HepG2 (cell line): ENCODE data around the gene CES2. TPM values are rescaled to one million over a fixed set of nuclear protein-coding genes. Genes with fewer than 3 reads are reported as not detected.
A peak's percentile ranks its signal among the peaks of the same experiment; 100 is the strongest.

ENCODE experiments used
- ARID3A ChIP-seq: IDR thresholded peaks from 2 replicates; pipeline ENCODE4 v1.6.1; 2012; ENCODE audit warnings: low read depth, low read length, improper control_type of control experiment
- PAF1 ChIP-seq: IDR thresholded peaks from 2 replicates; pipeline ENCODE4 v1.6.1; 2016; ENCODE audit warnings: missing genetic modification reagents, missing compliant biosample characterization
- PHF8 ChIP-seq: sonication (generic); formaldehyde crosslinking; IDR thresholded peaks from 2 replicates; pipeline ENCODE4 v1.5.0; 2020; ENCODE audit warnings: missing genetic modification reagents
- PTBP1 ChIP-seq: fragments of 200-400 bp; formaldehyde crosslinking; IDR thresholded peaks from 2 replicates; pipeline ENCODE4 v1.6.1; 2018; ENCODE audit warnings: low read length, low read depth; ENCODE audit not compliant: poor library complexity, severe bottlenecking
- RAD51 ChIP-seq: fragments of 450-650 bp; IDR thresholded peaks from 2 replicates; pipeline ENCODE4 v1.6.1; 2016; ENCODE audit warnings: borderline replicate concordance
- TBX2 ChIP-seq: sonication (generic); formaldehyde crosslinking; IDR thresholded peaks from 2 replicates; pipeline ENCODE4 v1.5.0; 2020; ENCODE audit warnings: missing genetic modification reagents, mild to moderate bottlenecking, borderline replicate concordance
- ZNF318 ChIP-seq: sonication (generic); formaldehyde crosslinking; IDR thresholded peaks from 2 replicates; pipeline ENCODE4 v1.4.0; 2020; ENCODE audit warnings: mild to moderate bottlenecking, missing genetic modification reagents
- ZNF552 ChIP-seq: sonication (generic); formaldehyde crosslinking; IDR thresholded peaks from 2 replicates; pipeline ENCODE4 v1.9.0; 2022; ENCODE audit warnings: missing genetic modification reagents, mild to moderate bottlenecking, borderline replicate concordance
- polyA plus RNA-seq, 8 experiments: library from polyadenylated mRNA; depleted of rRNA in 3 of 8; stranded (reverse) in 7 of 8; unstranded in 1 of 8; fragments of >200 nt; fragmentation: Illumina TruSeq in 4 of 8; extraction: Trizol in 4 of 8; gene quantifications; 2 replicates each; pipeline versions ENCODE4 v1.2.1 to v1.2.3, GENCODE V29; 2011 to 2016; ENCODE audit warnings: low read depth in 4 of 8, missing spikeins in 1 of 8, mixed read lengths in 1 of 8; ENCODE audit not compliant: insufficient read depth in 1 of 8
- total RNA-seq, 5 experiments: library from RNA; depleted of rRNA; stranded (reverse); fragments of >200 nt; fragmentation: Illumina TruSeq; extraction: Trizol; gene quantifications; 2 replicates each; pipeline ENCODE4 v1.2.3, GENCODE V29; 2016; ENCODE audit warnings: low read depth in 1 of 5
- TF ChIP-seq, protein P1 (sequence below): sonication (generic); formaldehyde crosslinking; IDR thresholded peaks from 2 replicates; pipeline ENCODE4 v1.5.0; 2020; ENCODE audit warnings: mild to moderate bottlenecking, missing genetic modification reagents, borderline replicate concordance
- TF ChIP-seq, protein P2 (sequence below): sonication (generic); formaldehyde crosslinking; IDR thresholded peaks from 2 replicates; pipeline ENCODE4 v1.4.0; 2020; ENCODE audit warnings: missing genetic modification reagents, borderline replicate concordance

The CES2 gene
- total and polyA plus RNA-seq, 2 of the 13 experiments (the other 11 are each of a cell fraction or from before 2014, with no cell fraction given), result 50.6 to 63.8 TPM

GRCh38 chr16:66928702-66929388 is 6.5 kb upstream of the CES2 start (continued):
- TF ChIP-seq ZNF318 (no peak), PTBP1 (no peak), PHF8 (CRISPR knock-in tag) (no peak), ARID3A (no peak), PAF1 (no peak), TBX2 (no peak), RAD51 (no peak), ZNF552 (CRISPR knock-in tag) (no peak)
- TF ChIP-seq, protein P1, sequence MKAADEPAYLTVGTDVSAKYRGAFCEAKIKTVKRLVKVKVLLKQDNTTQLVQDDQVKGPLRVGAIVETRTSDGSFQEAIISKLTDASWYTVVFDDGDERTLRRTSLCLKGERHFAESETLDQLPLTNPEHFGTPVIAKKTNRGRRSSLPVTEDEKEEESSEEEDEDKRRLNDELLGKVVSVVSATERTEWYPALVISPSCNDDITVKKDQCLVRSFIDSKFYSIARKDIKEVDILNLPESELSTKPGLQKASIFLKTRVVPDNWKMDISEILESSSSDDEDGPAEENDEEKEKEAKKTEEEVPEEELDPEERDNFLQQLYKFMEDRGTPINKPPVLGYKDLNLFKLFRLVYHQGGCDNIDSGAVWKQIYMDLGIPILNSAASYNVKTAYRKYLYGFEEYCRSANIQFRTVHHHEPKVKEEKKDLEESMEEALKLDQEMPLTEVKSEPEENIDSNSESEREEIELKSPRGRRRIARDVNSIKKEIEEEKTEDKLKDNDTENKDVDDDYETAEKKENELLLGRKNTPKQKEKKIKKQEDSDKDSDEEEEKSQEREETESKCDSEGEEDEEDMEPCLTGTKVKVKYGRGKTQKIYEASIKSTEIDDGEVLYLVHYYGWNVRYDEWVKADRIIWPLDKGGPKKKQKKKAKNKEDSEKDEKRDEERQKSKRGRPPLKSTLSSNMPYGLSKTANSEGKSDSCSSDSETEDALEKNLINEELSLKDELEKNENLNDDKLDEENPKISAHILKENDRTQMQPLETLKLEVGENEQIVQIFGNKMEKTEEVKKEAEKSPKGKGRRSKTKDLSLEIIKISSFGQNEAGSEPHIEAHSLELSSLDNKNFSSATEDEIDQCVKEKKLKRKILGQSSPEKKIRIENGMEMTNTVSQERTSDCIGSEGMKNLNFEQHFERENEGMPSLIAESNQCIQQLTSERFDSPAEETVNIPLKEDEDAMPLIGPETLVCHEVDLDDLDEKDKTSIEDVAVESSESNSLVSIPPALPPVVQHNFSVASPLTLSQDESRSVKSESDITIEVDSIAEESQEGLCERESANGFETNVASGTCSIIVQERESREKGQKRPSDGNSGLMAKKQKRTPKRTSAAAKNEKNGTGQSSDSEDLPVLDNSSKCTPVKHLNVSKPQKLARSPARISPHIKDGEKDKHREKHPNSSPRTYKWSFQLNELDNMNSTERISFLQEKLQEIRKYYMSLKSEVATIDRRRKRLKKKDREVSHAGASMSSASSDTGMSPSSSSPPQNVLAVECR (CRISPR knock-in tag), result 0 out of 2 replicates have a peak, but pooled peaks have one; percentile 22
- TF ChIP-seq, protein P2, sequence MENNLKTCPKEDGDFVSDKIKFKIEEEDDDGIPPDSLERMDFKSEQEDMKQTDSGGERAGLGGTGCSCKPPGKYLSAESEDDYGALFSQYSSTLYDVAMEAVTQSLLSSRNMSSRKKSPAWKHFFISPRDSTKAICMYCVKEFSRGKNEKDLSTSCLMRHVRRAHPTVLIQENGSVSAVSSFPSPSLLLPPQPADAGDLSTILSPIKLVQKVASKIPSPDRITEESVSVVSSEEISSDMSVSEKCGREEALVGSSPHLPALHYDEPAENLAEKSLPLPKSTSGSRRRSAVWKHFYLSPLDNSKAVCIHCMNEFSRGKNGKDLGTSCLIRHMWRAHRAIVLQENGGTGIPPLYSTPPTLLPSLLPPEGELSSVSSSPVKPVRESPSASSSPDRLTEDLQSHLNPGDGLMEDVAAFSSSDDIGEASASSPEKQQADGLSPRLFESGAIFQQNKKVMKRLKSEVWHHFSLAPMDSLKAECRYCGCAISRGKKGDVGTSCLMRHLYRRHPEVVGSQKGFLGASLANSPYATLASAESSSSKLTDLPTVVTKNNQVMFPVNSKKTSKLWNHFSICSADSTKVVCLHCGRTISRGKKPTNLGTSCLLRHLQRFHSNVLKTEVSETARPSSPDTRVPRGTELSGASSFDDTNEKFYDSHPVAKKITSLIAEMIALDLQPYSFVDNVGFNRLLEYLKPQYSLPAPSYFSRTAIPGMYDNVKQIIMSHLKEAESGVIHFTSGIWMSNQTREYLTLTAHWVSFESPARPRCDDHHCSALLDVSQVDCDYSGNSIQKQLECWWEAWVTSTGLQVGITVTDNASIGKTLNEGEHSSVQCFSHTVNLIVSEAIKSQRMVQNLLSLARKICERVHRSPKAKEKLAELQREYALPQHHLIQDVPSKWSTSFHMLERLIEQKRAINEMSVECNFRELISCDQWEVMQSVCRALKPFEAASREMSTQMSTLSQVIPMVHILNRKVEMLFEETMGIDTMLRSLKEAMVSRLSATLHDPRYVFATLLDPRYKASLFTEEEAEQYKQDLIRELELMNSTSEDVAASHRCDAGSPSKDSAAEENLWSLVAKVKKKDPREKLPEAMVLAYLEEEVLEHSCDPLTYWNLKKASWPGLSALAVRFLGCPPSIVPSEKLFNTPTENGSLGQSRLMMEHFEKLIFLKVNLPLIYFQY (CRISPR knock-in tag), result no peak
